ENCODE data around the gene AP4E1.

The AP4E1 gene

GRCh38 chr15:51049081-51049480, 140.6 kb downstream of the AP4E1 start:
- CTCF ChIA-PET: interaction anchor here (1.0 to 4.7 kb wide), 3 partner anchors 11 to 21 kb away, joined by 4 to 19 read pairs (median 11); no protein-coding TSS in a partner anchor
- no peak for DNase-seq (ENCODE audit: extremely low spot score)
- no peak for TF ChIP-seq CTCF (IDR thresholded peaks at IDR 0.05; ENCODE audit: control extremely low read depth, extremely low read depth, low read depth, missing control alignments)
- POLR2A ChIA-PET: no interaction called here

GRCh38 chr15:51051776-51052175, 143.3 kb downstream of the AP4E1 start:
- POLR2A ChIA-PET: no interaction called here
- CTCF ChIA-PET: interaction anchor here (0.8 to 4.7 kb wide), 2 partner anchors 9 to 13 kb away, joined by 3 to 19 read pairs; no protein-coding TSS in a partner anchor
- no peak for DNase-seq (ENCODE audit: extremely low spot score)
- no peak for TF ChIP-seq CTCF (IDR thresholded peaks at IDR 0.05; ENCODE audit: control extremely low read depth, extremely low read depth, low read depth, missing control alignments)

- CTCF ChIA-PET: interaction anchor here (2.4 to 4.7 kb wide), 2 partner anchors 11 kb away, joined by 10 to 19 read pairs; no protein-coding TSS in a partner anchor
- POLR2A ChIA-PET: no interaction called here
- no peak for TF ChIP-seq CTCF (IDR thresholded peaks at IDR 0.05; ENCODE audit: control extremely low read depth, extremely low read depth, low read depth, missing control alignments)
- DNase-seq (ENCODE audit: extremely low spot score): no peak
Measured at GRCh38 chr15:51053571-51053970, 145.1 kb downstream of the AP4E1 start.

- DNase-seq (ENCODE audit: extremely low spot score): no peak
- TF ChIP-seq CTCF (IDR thresholded peaks at IDR 0.05; ENCODE audit: control extremely low read depth, extremely low read depth, low read depth, missing control alignments): no peak
- ChIA-PET POLR2A (no interaction called here), CTCF (interaction anchor here (2.4 kb wide), 1 partner anchor 10 kb away, joined by 10 read pairs; no protein-coding TSS in a partner anchor)
Measured at GRCh38 chr15:51054535-51054934, 146.1 kb downstream of the AP4E1 start.

Measured in GM10248 (cell line).